Endothelial cell of umbilical vein (primary cell): Measurements from ENCODE around the gene EHD1. TPM values are rescaled to one million over a fixed set of nuclear protein-coding genes. Genes with fewer than 3 reads are reported as not detected.

Experiments used
- BruUV-seq: library from RNA; stranded (reverse); fragments of 400-500 nt; replicated peaks from 2 replicates; lab custom pipeline; 2021; lab: Mats Ljungman, UMichigan
- CTCF ChIA-PET: fragments of 300-600, 350-600 bp; sonication (Branson Sonifier 250); formaldehyde crosslinking; loops from one replicate; lab custom pipeline; 2021; ENCODE audit warnings: antibody characterized with exemption, inconsistent platforms; lab: Charles Lee
- POLR2A ChIA-PET: fragments of 300-600, 350-600 bp; sonication (Branson Sonifier 250); formaldehyde crosslinking; loops from one replicate; lab custom pipeline; 2021; ENCODE audit warnings: antibody characterized with exemption, inconsistent platforms; lab: Charles Lee
- DNase-seq: peaks from one replicate; pipeline ENCODE4 v3.0.0-alpha.2; 2011; ENCODE audit warnings: low read depth, low spot score
- FAIRE-seq: peaks from 2 replicates; lab custom pipeline; 2011; peaks lifted over from hg19 to GRCh38; lab: Jason Lieb, UNC
- H2AFZ ChIP-seq: 2 replicates; pipeline ENCODE4 v1.6.0; 2012; ENCODE audit warnings: low read depth, low read length, control low read depth, inconsistent platforms
- H3K27ac ChIP-seq: 2 replicates; pipeline ENCODE4 v1.5.1; 2011; ENCODE audit warnings: low read depth, mild to moderate bottlenecking, control low read depth, low read length, moderate library complexity; ENCODE audit not compliant: insufficient read depth
- H3K27me3 ChIP-seq, 2 experiments: 2 replicates each; pipeline versions ENCODE4 v1.6.0 to v1.6.1; 2011; ENCODE audit warnings: low read length in 2 of 2, mixed read lengths in 1 of 2; ENCODE audit not compliant: control insufficient read depth in 2 of 2, insufficient read depth in 2 of 2
- H3K36me3 ChIP-seq, 2 experiments: 2 replicates in 1 of 2; 3 replicates in 1 of 2; pipeline ENCODE4 v1.5.1; 2011; ENCODE audit warnings: low read length in 2 of 2, mild to moderate bottlenecking in 1 of 2, moderate library complexity in 1 of 2; ENCODE audit not compliant: control insufficient read depth in 2 of 2, insufficient read depth in 2 of 2; ENCODE audit errors: extremely low read depth in 1 of 2
- H3K4me1 ChIP-seq: 3 replicates; pipeline ENCODE4 v1.5.1; 2011; ENCODE audit warnings: mild to moderate bottlenecking, low read length; ENCODE audit not compliant: control insufficient read depth, insufficient read depth; ENCODE audit errors: extremely low read depth
- H3K4me2 ChIP-seq: 2 replicates; pipeline ENCODE4 v1.6.1; 2011; ENCODE audit warnings: low read length, control low read depth, mixed read lengths; ENCODE audit not compliant: insufficient read depth
- H3K4me3 ChIP-seq, 3 experiments: fragments of 200-600 bp in 1 of 3; sonication (generic), shearing (Covaris generic) in 1 of 3; replicated peaks in 1 of 3; 2 replicates each; pipeline ENCODE4 v1.5.1; 2011 to 2016; ENCODE audit warnings: control low read depth in 3 of 3, low read length in 3 of 3, mild to moderate bottlenecking in 2 of 3, inconsistent platforms in 1 of 3, low read depth in 1 of 3, moderate library complexity in 1 of 3; ENCODE audit not compliant: insufficient read depth in 1 of 3
- H3K79me2 ChIP-seq: 2 replicates; pipeline ENCODE4 v1.6.0; 2012; ENCODE audit warnings: low read length, inconsistent platforms; ENCODE audit not compliant: control insufficient read depth, insufficient read depth
- H3K9ac ChIP-seq: replicated peaks from 2 replicates; pipeline ENCODE3; 2011; ENCODE audit warnings: low read length, control low read depth; ENCODE audit not compliant: insufficient read depth; ENCODE audit errors: extremely low read depth
- H3K9me1 ChIP-seq: replicated peaks from 3 replicates; pipeline ENCODE4 v1.6.0; 2011; ENCODE audit warnings: mild to moderate bottlenecking, low read length; ENCODE audit not compliant: control insufficient read depth, insufficient read depth; ENCODE audit errors: extremely low read depth
- H3K9me3 ChIP-seq: replicated peaks from 2 replicates; pipeline ENCODE4 v1.5.1; 2012; ENCODE audit warnings: low read length, inconsistent platforms; ENCODE audit not compliant: control insufficient read depth, insufficient read depth
- H4K20me1 ChIP-seq: replicated peaks from 2 replicates; pipeline ENCODE3; 2011; ENCODE audit warnings: mild to moderate bottlenecking, low read length; ENCODE audit not compliant: control insufficient read depth, insufficient read depth; ENCODE audit errors: extremely low read depth
- EZH2 ChIP-seq: IDR thresholded peaks from 2 replicates; pipeline ENCODE4 v1.6.1; 2012; ENCODE audit warnings: borderline replicate concordance, low read depth, mild to moderate bottlenecking, moderate library complexity, low read length, inconsistent platforms; ENCODE audit not compliant: severe bottlenecking
- FOS ChIP-seq: IDR thresholded peaks from 2 replicates; pipeline ENCODE4 v1.6.1; 2011; ENCODE audit warnings: mild to moderate bottlenecking, low read length, moderate library complexity, borderline replicate concordance; ENCODE audit not compliant: insufficient read depth
- GATA2 ChIP-seq: IDR thresholded peaks from 2 replicates; pipeline ENCODE4 v1.7.0; 2011; ENCODE audit warnings: low read depth, mild to moderate bottlenecking, moderate library complexity, mixed read lengths, low read length; ENCODE audit not compliant: insufficient read length, insufficient read depth
- JUN ChIP-seq: IDR thresholded peaks from 2 replicates; pipeline ENCODE4 v1.6.1; 2011; ENCODE audit warnings: borderline replicate concordance, low read depth; ENCODE audit not compliant: insufficient read length, insufficient read depth
- MYC ChIP-seq: IDR thresholded peaks from one replicate; pipeline ENCODE4 v1.6.1; 2011; ENCODE audit warnings: mild to moderate bottlenecking, low read depth, low read length
- POLR2A ChIP-seq: IDR thresholded peaks from 2 replicates; pipeline ENCODE4 v1.6.1; 2012; ENCODE audit warnings: low read depth, mild to moderate bottlenecking, control low read depth, low read length
- dilution Hi-C: fragments of 300-500 bp; cut with MboI; formaldehyde crosslinking; loops from one replicate; pipeline ENCODE4 v1.15.0; 2019; ENCODE audit warnings: low sequenced_read_pairs; ENCODE audit not compliant: extremely low pct_ligation_motif_present
- intact Hi-C: fragments of 100-400 bp; cut with micrococcal nuclease; formaldehyde crosslinking; loops from one replicate; pipeline ENCODE4 v1.10.0; 2022
- polyA plus RNA-seq, 4 experiments: library from polyadenylated mRNA; depleted of rRNA in 3 of 4; stranded (reverse) in 3 of 4; unstranded in 1 of 4; fragments of >200 nt; gene quantifications; 2 replicates each; pipeline versions ENCODE4 v1.2.1 to v1.2.3, GENCODE V29; 2011 to 2012; ENCODE audit warnings: missing spikeins in 1 of 4
- total RNA-seq: library from RNA; stranded (reverse); gene quantifications from 2 replicates; pipeline ENCODE4 v1.2.3, GENCODE V29; 2021
- TF ChIP-seq, protein P1 (sequence below), 2 donors: IDR thresholded peaks; 1 replicate in 1 of 2; 2 replicates in 1 of 2; pipeline ENCODE4 v1.5.1; 2011; ENCODE audit warnings: low read length in 2 of 2, mild to moderate bottlenecking in 2 of 2, moderate library complexity in 2 of 2, control low read depth in 1 of 2, inconsistent platforms in 1 of 2, low read depth in 1 of 2; ENCODE audit not compliant: insufficient read depth in 1 of 2; ENCODE audit errors: extremely low read depth in 1 of 2
- TF ChIP-seq, protein P2 (sequence below): IDR thresholded peaks from 2 replicates; pipeline ENCODE4 v1.6.1; 2011; ENCODE audit not compliant: insufficient read depth, insufficient read length

EHD1 gene
- total and polyA plus RNA-seq, 2 donors (not counting 3 experiments of a cell fraction or from before 2014, with no cell fraction given), result 109 to 136 TPM

DNA sequence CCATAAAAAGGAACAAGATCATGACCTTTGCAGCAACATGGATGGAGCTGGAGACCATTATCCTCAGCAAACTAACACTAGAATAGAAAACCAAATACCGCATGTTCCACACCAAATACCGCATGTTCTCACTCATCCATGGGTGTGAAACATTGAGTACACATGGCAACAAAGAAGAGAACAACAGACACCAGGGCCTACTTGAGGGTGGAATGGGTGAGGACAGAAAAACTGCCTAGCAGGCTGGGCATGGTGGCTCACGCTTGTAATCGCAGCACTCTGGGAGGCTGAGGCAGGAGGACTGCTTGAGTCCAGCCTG, 12.3 kb downstream of the EHD1 start:
- Histone ChIP-seq H3K9me3 (no peaks in the 10 kb centered on the region), H3K9me1 (no peaks in the 10 kb centered on the region), H3K27ac (no peak overlapping the region), H2AFZ (no peak overlapping the region), H3K79me2 (peaks cover 81% of the 10 kb centered on the region), H3K4me3 (no peak overlapping the region), H3K4me1 (peaks cover 60% of the 10 kb centered on the region), H3K27me3 (no peaks in the 10 kb centered on the region), H3K4me2 (no peak overlapping the region), H3K9ac (no peak overlapping the region), H4K20me1 (no peaks in the 10 kb centered on the region), H3K36me3 (no peaks in the 10 kb centered on the region)
- ChIA-PET POLR2A (no interaction called here), CTCF (interaction anchor here (1.6 to 2.0 kb wide), 3 partner anchors 9 to 22 kb away, joined by 4 to 8 read pairs (median 4); no protein-coding TSS in a partner anchor)
- FAIRE-seq, result no peak
- TF ChIP-seq FOS (no peak), POLR2A (no peak), GATA2 (no peak), MYC (no peak), EZH2 (no peak), JUN (no peak)
- TF ChIP-seq, protein P1, sequence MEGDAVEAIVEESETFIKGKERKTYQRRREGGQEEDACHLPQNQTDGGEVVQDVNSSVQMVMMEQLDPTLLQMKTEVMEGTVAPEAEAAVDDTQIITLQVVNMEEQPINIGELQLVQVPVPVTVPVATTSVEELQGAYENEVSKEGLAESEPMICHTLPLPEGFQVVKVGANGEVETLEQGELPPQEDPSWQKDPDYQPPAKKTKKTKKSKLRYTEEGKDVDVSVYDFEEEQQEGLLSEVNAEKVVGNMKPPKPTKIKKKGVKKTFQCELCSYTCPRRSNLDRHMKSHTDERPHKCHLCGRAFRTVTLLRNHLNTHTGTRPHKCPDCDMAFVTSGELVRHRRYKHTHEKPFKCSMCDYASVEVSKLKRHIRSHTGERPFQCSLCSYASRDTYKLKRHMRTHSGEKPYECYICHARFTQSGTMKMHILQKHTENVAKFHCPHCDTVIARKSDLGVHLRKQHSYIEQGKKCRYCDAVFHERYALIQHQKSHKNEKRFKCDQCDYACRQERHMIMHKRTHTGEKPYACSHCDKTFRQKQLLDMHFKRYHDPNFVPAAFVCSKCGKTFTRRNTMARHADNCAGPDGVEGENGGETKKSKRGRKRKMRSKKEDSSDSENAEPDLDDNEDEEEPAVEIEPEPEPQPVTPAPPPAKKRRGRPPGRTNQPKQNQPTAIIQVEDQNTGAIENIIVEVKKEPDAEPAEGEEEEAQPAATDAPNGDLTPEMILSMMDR (IDR thresholded peaks at IDR 0.05; ENCODE audit: extremely low read depth in 1 of 2, insufficient read depth in 1 of 2, low read depth in 1 of 2, low read length in 2 of 2), result no peak
- TF ChIP-seq, protein P2, sequence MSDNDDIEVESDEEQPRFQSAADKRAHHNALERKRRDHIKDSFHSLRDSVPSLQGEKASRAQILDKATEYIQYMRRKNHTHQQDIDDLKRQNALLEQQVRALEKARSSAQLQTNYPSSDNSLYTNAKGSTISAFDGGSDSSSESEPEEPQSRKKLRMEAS, result no peak
- intact Hi-C loops, result no loop called here
- no peak for DNase-seq
- BruUV-seq, result no TSS peak
- dilution Hi-C loops, result no loop called here
